SK-N-SH treated with all-trans-retinoic acid at 6 μM for 48 hours (cell line): ENCODE measurements around the gene UBA7.
A peak's percentile ranks its signal among the peaks of the same experiment; 100 is the strongest.

Experiments used
- ATAC-seq: fragments of 200-7000 bp; cut with Tn5 transposase; 3 replicates; pipeline ENCODE4 v1.9.1; 2020; ENCODE audit warnings: mild to moderate bottlenecking, moderate library complexity
- ARNTL ChIP-seq: fragments of 450-650 bp; formaldehyde crosslinking; IDR thresholded peaks from 2 replicates; pipeline ENCODE4 v1.5.0; 2020; ENCODE audit warnings: low read depth, mild to moderate bottlenecking, moderate library complexity, borderline replicate concordance
- BACH2 ChIP-seq: fragments of 250-450 bp; sonication (Bioruptor Pico); IDR thresholded peaks from 2 replicates; pipeline ENCODE4 v1.9.0; 2021; ENCODE audit warnings: mild to moderate bottlenecking, borderline replicate concordance
- CREB5 ChIP-seq: fragments of 250-450 bp; sonication (Bioruptor Pico); IDR thresholded peaks from 2 replicates; pipeline ENCODE4 v1.5.1; 2020; ENCODE audit warnings: low read depth, mild to moderate bottlenecking, moderate library complexity
- CSDC2 ChIP-seq: fragments of 250-450 bp; sonication (Bioruptor Pico); IDR thresholded peaks from 2 replicates; pipeline ENCODE4 v1.5.0; 2020; ENCODE audit warnings: mild to moderate bottlenecking, moderate library complexity
- ESRRG ChIP-seq: fragments of 250-450 bp; sonication (Bioruptor Pico); IDR thresholded peaks from 2 replicates; pipeline ENCODE4 v1.6.1; 2021; ENCODE audit warnings: mild to moderate bottlenecking
- GLIS3 ChIP-seq: fragments of 250-450 bp; sonication (Bioruptor Pico); IDR thresholded peaks from 2 replicates; pipeline ENCODE4 v1.5.0; 2020; ENCODE audit warnings: mild to moderate bottlenecking, moderate library complexity
- ISL1 ChIP-seq: fragments of 250-450 bp; sonication (Bioruptor Pico); IDR thresholded peaks from 2 replicates; pipeline ENCODE4 v2.1.2; 2022; ENCODE audit warnings: mild to moderate bottlenecking, moderate library complexity
- OSR1 ChIP-seq: fragments of 250-450 bp; sonication (Bioruptor Pico); IDR thresholded peaks from 2 replicates; pipeline ENCODE4 v1.8.0; 2022; ENCODE audit warnings: moderate library complexity, mild to moderate bottlenecking, inconsistent platforms
- PPARA ChIP-seq: fragments of 250-450 bp; sonication (Bioruptor Pico); IDR thresholded peaks from 2 replicates; pipeline ENCODE4 v1.5.0; 2020; ENCODE audit warnings: mild to moderate bottlenecking, borderline replicate concordance
- RARB ChIP-seq: fragments of 250-450 bp; sonication (Bioruptor Pico); IDR thresholded peaks from 2 replicates; pipeline ENCODE4 v1.8.0; 2021; ENCODE audit warnings: mild to moderate bottlenecking, moderate library complexity
- SNAI2 ChIP-seq: fragments of 250-450 bp; sonication (Bioruptor Pico); IDR thresholded peaks from 2 replicates; pipeline ENCODE4 v1.5.0; 2020; ENCODE audit warnings: mild to moderate bottlenecking, moderate library complexity
- TCF4 ChIP-seq: fragments of 250-450 bp; sonication (Bioruptor Pico); IDR thresholded peaks from 2 replicates; pipeline ENCODE4 v1.8.0; 2021; ENCODE audit warnings: mild to moderate bottlenecking, moderate library complexity, borderline replicate concordance
- TOX ChIP-seq: fragments of 250-450 bp; sonication (Bioruptor Pico); IDR thresholded peaks from 2 replicates; pipeline ENCODE4 v1.8.0; 2021; ENCODE audit warnings: mild to moderate bottlenecking, moderate library complexity, borderline replicate concordance
- ZC3H10 ChIP-seq: fragments of 250-450 bp; sonication (Bioruptor Pico); IDR thresholded peaks from 2 replicates; pipeline ENCODE4 v1.5.1; 2021; ENCODE audit warnings: mild to moderate bottlenecking, moderate library complexity
- ZFP3 ChIP-seq: fragments of 250-450 bp; sonication (Bioruptor Pico); IDR thresholded peaks from 2 replicates; pipeline ENCODE4 v1.5.0; 2020; ENCODE audit warnings: mild to moderate bottlenecking, moderate library complexity
- ZFP30 ChIP-seq: fragments of 450-650 bp; formaldehyde crosslinking; IDR thresholded peaks from 2 replicates; pipeline ENCODE4 v1.5.0; 2022; ENCODE audit warnings: mild to moderate bottlenecking, moderate library complexity
- ZNF565 ChIP-seq: fragments of 450-650 bp; formaldehyde crosslinking; conservative IDR thresholded peaks from 2 replicates; pipeline ENCODE4 v1.5.0; 2020; ENCODE audit warnings: low read depth, mild to moderate bottlenecking, moderate library complexity
- ZNF70 ChIP-seq: fragments of 450-650 bp; formaldehyde crosslinking; IDR thresholded peaks from 2 replicates; pipeline ENCODE4 v1.5.0; 2020; ENCODE audit warnings: mild to moderate bottlenecking, moderate library complexity
- ZNF8 ChIP-seq: fragments of 450-650 bp; formaldehyde crosslinking; IDR thresholded peaks from 2 replicates; pipeline ENCODE4 v1.5.0; 2020; ENCODE audit warnings: mild to moderate bottlenecking, moderate library complexity
- TF ChIP-seq, protein P1 (sequence below): fragments of 250-450 bp; sonication (Bioruptor Pico); IDR thresholded peaks from 2 replicates; pipeline ENCODE4 v1.8.0; 2021; ENCODE audit warnings: low read depth, mild to moderate bottlenecking, moderate library complexity, borderline replicate concordance
- TF ChIP-seq, protein P2 (sequence below): fragments of 250-450 bp; sonication (Bioruptor Pico); IDR thresholded peaks from 2 replicates; pipeline ENCODE4 v1.5.0; 2020; ENCODE audit warnings: mild to moderate bottlenecking, moderate library complexity
- TF ChIP-seq, protein P3 (sequence below): fragments of 250-450 bp; sonication (Bioruptor Pico); IDR thresholded peaks from 2 replicates; pipeline ENCODE4 v1.8.0; 2020; ENCODE audit warnings: mild to moderate bottlenecking, moderate library complexity, borderline replicate concordance

Gene UBA7

DNA sequence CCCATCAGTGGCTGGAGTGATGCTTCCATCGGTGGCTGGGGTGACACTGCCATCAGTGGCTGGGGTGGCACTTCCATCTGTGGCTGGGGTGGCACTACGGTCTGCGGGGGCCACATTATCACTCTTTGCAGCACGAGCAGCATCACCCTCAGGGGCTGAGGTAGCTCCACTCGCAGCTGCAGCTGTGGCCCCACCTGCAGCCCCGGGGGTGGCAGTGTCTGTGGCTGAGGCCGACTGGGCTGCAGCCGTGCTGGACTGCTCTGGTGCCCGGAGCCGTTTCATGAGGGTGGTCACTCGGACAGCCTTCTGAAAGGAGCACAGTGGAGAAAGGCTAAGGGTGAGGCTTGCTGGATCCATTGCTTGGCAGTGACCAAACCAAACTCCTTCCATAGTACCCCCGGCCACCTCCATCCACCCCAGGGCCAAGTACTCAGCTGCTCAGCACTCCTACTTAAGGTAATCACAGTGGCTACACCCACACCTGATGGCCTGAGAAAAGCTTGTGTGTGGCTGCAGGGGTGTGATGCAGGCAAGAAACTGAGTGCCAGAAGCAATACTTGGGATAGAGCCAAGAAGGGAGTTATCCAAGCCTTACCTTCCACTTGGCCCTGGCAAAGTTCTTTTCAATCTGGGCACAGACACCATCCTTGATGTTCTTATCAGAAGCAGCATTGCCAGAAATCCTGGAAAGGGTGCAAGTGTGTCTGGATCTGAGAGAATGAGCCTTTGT, 46.0 kb upstream of the UBA7 start (continued):
- TF ChIP-seq, protein P1, sequence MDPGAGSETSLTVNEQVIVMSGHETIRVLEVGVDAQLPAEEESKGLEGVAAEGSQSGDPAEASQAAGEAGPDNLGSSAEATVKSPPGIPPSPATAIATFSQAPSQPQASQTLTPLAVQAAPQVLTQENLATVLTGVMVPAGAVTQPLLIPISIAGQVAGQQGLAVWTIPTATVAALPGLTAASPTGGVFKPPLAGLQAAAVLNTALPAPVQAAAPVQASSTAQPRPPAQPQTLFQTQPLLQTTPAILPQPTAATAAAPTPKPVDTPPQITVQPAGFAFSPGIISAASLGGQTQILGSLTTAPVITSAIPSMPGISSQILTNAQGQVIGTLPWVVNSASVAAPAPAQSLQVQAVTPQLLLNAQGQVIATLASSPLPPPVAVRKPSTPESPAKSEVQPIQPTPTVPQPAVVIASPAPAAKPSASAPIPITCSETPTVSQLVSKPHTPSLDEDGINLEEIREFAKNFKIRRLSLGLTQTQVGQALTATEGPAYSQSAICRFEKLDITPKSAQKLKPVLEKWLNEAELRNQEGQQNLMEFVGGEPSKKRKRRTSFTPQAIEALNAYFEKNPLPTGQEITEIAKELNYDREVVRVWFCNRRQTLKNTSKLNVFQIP: no peak
- TF ChIP-seq SNAI2 (CRISPR knock-in tag): no peak
- TF ChIP-seq CREB5 (CRISPR knock-in tag): no peak
- TF ChIP-seq ZNF8: no peak

DNA sequence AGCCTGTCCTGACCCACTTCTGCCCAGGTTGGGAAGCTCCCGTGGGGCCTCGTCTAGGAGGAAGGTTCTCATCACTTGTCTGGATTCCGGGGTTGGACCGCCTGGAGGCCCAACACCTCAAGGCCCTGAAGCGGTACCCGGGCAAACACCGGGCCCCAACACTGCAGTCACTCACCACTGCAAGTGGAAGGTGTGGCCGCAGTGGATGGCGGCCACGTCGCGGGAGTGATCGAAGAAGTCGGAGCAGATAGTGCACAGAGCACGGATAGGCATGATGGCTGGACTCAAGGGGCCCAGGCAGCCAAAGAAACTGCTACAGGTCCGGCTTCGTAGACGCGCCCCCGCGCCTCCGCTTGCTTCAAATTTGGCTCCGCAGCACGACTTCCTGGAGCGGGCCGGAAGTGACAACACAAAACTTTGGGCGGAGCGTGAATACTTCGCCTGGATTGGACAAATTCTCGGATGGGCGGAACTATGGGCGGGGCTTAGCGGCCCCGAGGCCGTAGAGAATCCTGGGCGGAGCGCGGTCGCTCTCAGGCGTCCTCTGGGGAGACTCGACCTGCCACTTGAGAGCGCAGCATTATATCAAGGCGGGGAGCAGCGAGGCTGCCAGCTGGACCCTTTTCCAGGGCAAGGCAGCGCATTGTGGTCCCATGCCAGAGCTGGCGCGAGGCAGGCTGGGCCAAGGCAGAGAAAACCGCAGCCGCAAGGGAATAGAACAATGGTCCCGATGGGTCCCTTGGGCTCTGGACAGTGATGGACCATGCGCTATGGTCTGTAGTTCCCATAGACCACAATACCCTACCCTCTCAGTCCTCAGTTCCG, 42.6 kb upstream of the UBA7 start, which contains the start of gene TRAIP:
TRAIP (minus strand) TSS at position 384 of the 825 bp plus-strand sequence; CDS start at position 273, 111 bp downstream.
- TF ChIP-seq TCF4 (CRISPR knock-in tag): no peak
- TF ChIP-seq ZNF8: no peak
- TF ChIP-seq ZFP30: no peak
- TF ChIP-seq, protein P1: no peak
- TF ChIP-seq ZNF70 (CRISPR knock-in tag): no peak
- TF ChIP-seq GLIS3: no peak
- no peak for TF ChIP-seq TOX (CRISPR knock-in tag)
- no peak for TF ChIP-seq RARB
- TF ChIP-seq, protein P2, sequence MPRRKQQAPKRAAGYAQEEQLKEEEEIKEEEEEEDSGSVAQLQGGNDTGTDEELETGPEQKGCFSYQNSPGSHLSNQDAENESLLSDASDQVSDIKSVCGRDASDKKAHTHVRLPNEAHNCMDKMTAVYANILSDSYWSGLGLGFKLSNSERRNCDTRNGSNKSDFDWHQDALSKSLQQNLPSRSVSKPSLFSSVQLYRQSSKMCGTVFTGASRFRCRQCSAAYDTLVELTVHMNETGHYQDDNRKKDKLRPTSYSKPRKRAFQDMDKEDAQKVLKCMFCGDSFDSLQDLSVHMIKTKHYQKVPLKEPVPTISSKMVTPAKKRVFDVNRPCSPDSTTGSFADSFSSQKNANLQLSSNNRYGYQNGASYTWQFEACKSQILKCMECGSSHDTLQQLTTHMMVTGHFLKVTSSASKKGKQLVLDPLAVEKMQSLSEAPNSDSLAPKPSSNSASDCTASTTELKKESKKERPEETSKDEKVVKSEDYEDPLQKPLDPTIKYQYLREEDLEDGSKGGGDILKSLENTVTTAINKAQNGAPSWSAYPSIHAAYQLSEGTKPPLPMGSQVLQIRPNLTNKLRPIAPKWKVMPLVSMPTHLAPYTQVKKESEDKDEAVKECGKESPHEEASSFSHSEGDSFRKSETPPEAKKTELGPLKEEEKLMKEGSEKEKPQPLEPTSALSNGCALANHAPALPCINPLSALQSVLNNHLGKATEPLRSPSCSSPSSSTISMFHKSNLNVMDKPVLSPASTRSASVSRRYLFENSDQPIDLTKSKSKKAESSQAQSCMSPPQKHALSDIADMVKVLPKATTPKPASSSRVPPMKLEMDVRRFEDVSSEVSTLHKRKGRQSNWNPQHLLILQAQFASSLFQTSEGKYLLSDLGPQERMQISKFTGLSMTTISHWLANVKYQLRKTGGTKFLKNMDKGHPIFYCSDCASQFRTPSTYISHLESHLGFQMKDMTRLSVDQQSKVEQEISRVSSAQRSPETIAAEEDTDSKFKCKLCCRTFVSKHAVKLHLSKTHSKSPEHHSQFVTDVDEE: no peak
- TF ChIP-seq ISL1 (CRISPR knock-in tag): no peak
- TF ChIP-seq ARNTL (CRISPR knock-in tag): no peak
- no peak for TF ChIP-seq OSR1 (CRISPR knock-in tag)
- TF ChIP-seq CSDC2 (CRISPR knock-in tag): no peak
- TF ChIP-seq CREB5 (CRISPR knock-in tag): no peak
- no peak for TF ChIP-seq ESRRG (CRISPR knock-in tag)
- no peak for TF ChIP-seq ZC3H10
- no peak for TF ChIP-seq SNAI2 (CRISPR knock-in tag)
- no peak for TF ChIP-seq ZNF565
- no peak for TF ChIP-seq BACH2 (CRISPR knock-in tag)
- peak; percentile 99 for ATAC-seq

- ATAC-seq: no peak
- TF ChIP-seq ZNF70 (CRISPR knock-in tag) (no peak), BACH2 (CRISPR knock-in tag) (no peak), GLIS3 (no peak), CSDC2 (CRISPR knock-in tag) (no peak), TCF4 (CRISPR knock-in tag) (no peak), ZNF8 (no peak), ZFP3 (CRISPR knock-in tag) (no peak), SNAI2 (CRISPR knock-in tag) (no peak), OSR1 (CRISPR knock-in tag) (no peak), ZFP30 (no peak), CREB5 (CRISPR knock-in tag) (no peak), PPARA (CRISPR knock-in tag) (no peak)
- TF ChIP-seq, protein P3, sequence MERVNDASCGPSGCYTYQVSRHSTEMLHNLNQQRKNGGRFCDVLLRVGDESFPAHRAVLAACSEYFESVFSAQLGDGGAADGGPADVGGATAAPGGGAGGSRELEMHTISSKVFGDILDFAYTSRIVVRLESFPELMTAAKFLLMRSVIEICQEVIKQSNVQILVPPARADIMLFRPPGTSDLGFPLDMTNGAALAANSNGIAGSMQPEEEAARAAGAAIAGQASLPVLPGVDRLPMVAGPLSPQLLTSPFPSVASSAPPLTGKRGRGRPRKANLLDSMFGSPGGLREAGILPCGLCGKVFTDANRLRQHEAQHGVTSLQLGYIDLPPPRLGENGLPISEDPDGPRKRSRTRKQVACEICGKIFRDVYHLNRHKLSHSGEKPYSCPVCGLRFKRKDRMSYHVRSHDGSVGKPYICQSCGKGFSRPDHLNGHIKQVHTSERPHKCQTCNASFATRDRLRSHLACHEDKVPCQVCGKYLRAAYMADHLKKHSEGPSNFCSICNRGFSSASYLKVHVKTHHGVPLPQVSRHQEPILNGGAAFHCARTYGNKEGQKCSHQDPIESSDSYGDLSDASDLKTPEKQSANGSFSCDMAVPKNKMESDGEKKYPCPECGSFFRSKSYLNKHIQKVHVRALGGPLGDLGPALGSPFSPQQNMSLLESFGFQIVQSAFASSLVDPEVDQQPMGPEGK: no peak
- TF ChIP-seq, protein P1: no peak
Measured at GRCh38 chr3:49855662-49856061, 41.9 kb upstream of the UBA7 start.
